ENCODE data around the gene BBOX1.

- TF ChIP-seq CTCF (IDR thresholded peaks at IDR 0.05) (no peak), POLR2A (IDR thresholded peaks at IDR 0.05) (no peak)
These were observed 130.9 kb downstream of the BBOX1 start for GRCh38 chr11:27171376-27171958.
